Aorta (tissue), 5 donors: ENCODE data around the gene PIK3C3. TPM values are rescaled to one million over a fixed set of nuclear protein-coding genes. Genes with fewer than 3 reads are reported as not detected.

Experiments
- ATAC-seq: fragments of 200-7000 bp; cut with Tn5 transposase; one replicate; pipeline ENCODE4 v1.9.1; 2022; ENCODE audit warnings: moderate library complexity; ENCODE audit not compliant: low FRiP score
- DNase-seq, 2 donors: peaks; one replicate each; pipeline ENCODE4 v3.0.0-alpha.2; 2020
- H3K27ac ChIP-seq, 2 donors: one replicate each; pipeline ENCODE4 v1.5.1; 2013; ENCODE audit warnings: low read length in 2 of 2, mild to moderate bottlenecking in 2 of 2, moderate library complexity in 2 of 2, control low read depth in 1 of 2, inconsistent platforms in 1 of 2, low read depth in 1 of 2
- H3K27me3 ChIP-seq, 2 donors: one replicate each; pipeline ENCODE4 v1.6.1; 2013; ENCODE audit warnings: control low read depth in 1 of 2, low read length in 1 of 2, mild to moderate bottlenecking in 1 of 2, moderate library complexity in 1 of 2; ENCODE audit not compliant: insufficient read depth in 2 of 2, control insufficient read depth in 1 of 2
- H3K36me3 ChIP-seq, 2 donors: one replicate each; pipeline ENCODE4 v1.6.1; 2013; ENCODE audit warnings: control low read depth in 1 of 2, low read length in 1 of 2, mild to moderate bottlenecking in 1 of 2; ENCODE audit not compliant: insufficient read depth in 2 of 2, control insufficient read depth in 1 of 2
- H3K4me1 ChIP-seq, 2 donors: one replicate each; pipeline ENCODE4 v1.6.1; 2013; ENCODE audit warnings: low read length in 2 of 2, control low read depth in 1 of 2, mild to moderate bottlenecking in 1 of 2, moderate library complexity in 1 of 2; ENCODE audit not compliant: insufficient read depth in 2 of 2, control insufficient read depth in 1 of 2
- H3K4me3 ChIP-seq, 2 donors: one replicate each; pipeline ENCODE4 v1.5.1; 2013; ENCODE audit warnings: low read length in 2 of 2, control low read depth in 1 of 2, mild to moderate bottlenecking in 1 of 2
- H3K9me3 ChIP-seq: one replicate; pipeline ENCODE4 v1.6.1; 2013; ENCODE audit warnings: mild to moderate bottlenecking, low read length; ENCODE audit not compliant: control insufficient read depth
- WGBS, 2 donors: extraction: QIAGEN DNeasy Blood & Tissue Kit; methylation state at CpG; one replicate each; pipeline ENCODE4 v1.1.7; 2013; 5-methylcytosine and 5-hydroxymethylcytosine counted together
- intact Hi-C, 2 donors: fragments of 100-400 bp; cut with DNase I; formaldehyde crosslinking; loops; one replicate each; pipeline versions ENCODE4 v1.14.2 to v1.15.0; 2022
- polyA plus RNA-seq, 2 donors: library from polyadenylated mRNA; stranded (reverse); fragments of 200-250 nt; gene quantifications; one replicate each; pipeline ENCODE4 v1.2.3, GENCODE V29; 2013
- total RNA-seq, 2 donors: library from RNA; stranded (reverse); fragmentation: NEBNext Ultra II Directional; extraction: Animal tissue kit (Norgen Biotek cat#: 25700); gene quantifications; one replicate each; pipeline ENCODE4 v1.2.1, GENCODE V29; 2021
- donor health status: healthy with polysubstance abuse.
- donor health status: Bipolar disorder and iron deficiency.
- donor health status: DM: no; HTN: no; CAD: no.
- donor health status: DM: no; HTN: no; CAD: no.
- donor health status: DM: yes; HTN: yes; CAD: no.

The PIK3C3 gene
- total and polyA plus RNA-seq, 4 donors: 20.0 to 63.9 (median 49.5) TPM

GRCh38 chr18:42082415-42083234 is 127.6 kb downstream of the PIK3C3 start:
- no peaks in the 10 kb centered on the region for H3K4me1 ChIP-seq
- no peaks in the 10 kb centered on the region for H3K9me3 ChIP-seq
- peaks cover 2 to 3% of the 10 kb centered on the region in 2 donors for H3K36me3 ChIP-seq
- ATAC-seq: no peak
- intact Hi-C loops: no loop called here
- H3K27ac ChIP-seq: no peak overlapping the region
- DNase-seq: no peak
- no peak overlapping the region for H3K4me3 ChIP-seq
- no peaks in the 10 kb centered on the region for H3K27me3 ChIP-seq
- 90 to 91% methylated on average over 4 of the region's 4 CpGs for WGBS, 2 donors

- WGBS, 2 donors: 77 to 78% methylated on average over 4 of the region's 4 CpGs
- ATAC-seq (no peak), DNase-seq (no peak)
- intact Hi-C loops: no loop called here
- Histone ChIP-seq H3K9me3 (no peaks in the 10 kb centered on the region), H3K4me1 (no peaks in the 10 kb centered on the region), H3K36me3 (peaks cover 0 to 2% of the 10 kb centered on the region in 2 donors), H3K4me3 (no peak overlapping the region), H3K27me3 (no peaks in the 10 kb centered on the region), H3K27ac (no peak overlapping the region)
Measured at GRCh38 chr18:42086288-42086687, 131.3 kb downstream of the PIK3C3 start.

- Histone ChIP-seq H3K4me1 (no peaks in the 10 kb centered on the region), H3K4me3 (no peak overlapping the region), H3K27ac (no peak overlapping the region), H3K36me3 (peaks cover 0 to 2% of the 10 kb centered on the region in 2 donors), H3K9me3 (no peaks in the 10 kb centered on the region), H3K27me3 (no peaks in the 10 kb centered on the region)
- 90 to 92% methylated on average over 7 of the region's 7 CpGs for WGBS, 2 donors
- ATAC-seq (no peak), DNase-seq (no peak)
- intact Hi-C loops: no loop called here
Measured at GRCh38 chr18:42087235-42087634, 132.2 kb downstream of the PIK3C3 start.

GRCh38 chr18:42087876-42088275 is 132.8 kb downstream of the PIK3C3 start:
- intact Hi-C loops: no loop called here

GRCh38 chr18:42092848-42093247 is 137.8 kb downstream of the PIK3C3 start:
- no peak for DNase-seq
- H3K36me3 ChIP-seq: no peaks in the 10 kb centered on the region
- no peaks in the 10 kb centered on the region for H3K27me3 ChIP-seq
- H3K27ac ChIP-seq: no peak overlapping the region
- no peak overlapping the region for H3K4me3 ChIP-seq
- 80 to 86% methylated on average over 1 of the region's 1 CpG for WGBS, 2 donors
- H3K9me3 ChIP-seq: no peaks in the 10 kb centered on the region
- no peaks in the 10 kb centered on the region for H3K4me1 ChIP-seq
- intact Hi-C loops: no loop called here
- ATAC-seq: no peak

More at GRCh38 chr18:42087876-42088275, 132.8 kb downstream of the PIK3C3 start:
- Histone ChIP-seq H3K36me3 (peaks cover 0 to 2% of the 10 kb centered on the region in 2 donors), H3K9me3 (no peaks in the 10 kb centered on the region), H3K27ac (no peak overlapping the region), H3K4me1 (no peaks in the 10 kb centered on the region), H3K27me3 (no peaks in the 10 kb centered on the region), H3K4me3 (no peak overlapping the region)
- ATAC-seq (no peak), DNase-seq (no peak)
- 86 to 94% methylated on average over 4 of the region's 4 CpGs for WGBS, 2 donors

- ATAC-seq: no peak
- Histone ChIP-seq H3K4me3 (no peak overlapping the region), H3K27me3 (no peaks in the 10 kb centered on the region), H3K9me3 (no peaks in the 10 kb centered on the region), H3K4me1 (no peaks in the 10 kb centered on the region), H3K36me3 (no peaks in the 10 kb centered on the region), H3K27ac (no peak overlapping the region)
- intact Hi-C loops: no loop called here
- no peak for DNase-seq
Measured at GRCh38 chr18:42094875-42095274, 139.8 kb downstream of the PIK3C3 start.

GRCh38 chr18:42095732-42096377 is 140.8 kb downstream of the PIK3C3 start:
- H3K4me3 ChIP-seq: no peak overlapping the region
- intact Hi-C loops: no loop called here
- DNase-seq: no peak
- ATAC-seq: no peak
- no peaks in the 10 kb centered on the region for H3K4me1 ChIP-seq
- H3K27me3 ChIP-seq: no peaks in the 10 kb centered on the region
- no peaks in the 10 kb centered on the region for H3K9me3 ChIP-seq
- H3K27ac ChIP-seq: no peak overlapping the region
- no peaks in the 10 kb centered on the region for H3K36me3 ChIP-seq

- no peak overlapping the region for H3K4me3 ChIP-seq
- no peaks in the 10 kb centered on the region for H3K4me1 ChIP-seq
- no peaks in the 10 kb centered on the region for H3K27me3 ChIP-seq
- no peak for DNase-seq
- no peaks in the 10 kb centered on the region for H3K36me3 ChIP-seq
- no peaks in the 10 kb centered on the region for H3K9me3 ChIP-seq
- ATAC-seq: no peak
- intact Hi-C loops: no loop called here
- no peak overlapping the region for H3K27ac ChIP-seq
- WGBS, 2 donors: 74 to 79% methylated on average over 1 of the region's 1 CpG
Measured at GRCh38 chr18:42100248-42100647, 145.2 kb downstream of the PIK3C3 start.

- 50 to 54% methylated on average over 2 of the region's 2 CpGs for WGBS, 2 donors
- ATAC-seq: no peak
- H3K27ac ChIP-seq: no peak overlapping the region
- H3K4me3 ChIP-seq: no peak overlapping the region
- H3K36me3 ChIP-seq: no peaks in the 10 kb centered on the region
- no peaks in the 10 kb centered on the region for H3K9me3 ChIP-seq
- DNase-seq: no peak
- no peaks in the 10 kb centered on the region for H3K4me1 ChIP-seq
- intact Hi-C loops: no loop called here
- no peaks in the 10 kb centered on the region for H3K27me3 ChIP-seq
Measured at GRCh38 chr18:42100911-42101310, 145.9 kb downstream of the PIK3C3 start.
